IPS DF 4.7 (cell line): ENCODE results near the gene RPS19BP1.

ENCODE experiments used
- DNase-seq: peaks from one replicate; pipeline ENCODE4 v3.0.0-alpha.2; 2013; ENCODE audit warnings: low spot score; ENCODE audit errors: extremely low read depth

RPS19BP1 gene

GRCh38 chr22:39559456-39560105, 27.0 kb upstream of the RPS19BP1 start:
- DNase-seq = no peak

- DNase-seq = no peak
These were observed 26.4 kb upstream of the RPS19BP1 start for GRCh38 chr22:39558950-39559349.

- no peak for DNase-seq
These were observed 25.7 kb upstream of the RPS19BP1 start for GRCh38 chr22:39558254-39558727.

- no peak for DNase-seq
These were observed 24.7 kb upstream of the RPS19BP1 start for GRCh38 chr22:39556970-39557841.

GRCh38 chr22:39554151-39554550, 21.6 kb upstream of the RPS19BP1 start:
- DNase-seq = no peak

- no peak for DNase-seq
These were observed 20.9 kb upstream of the RPS19BP1 start for GRCh38 chr22:39553429-39553828.

GRCh38 chr22:39547587-39547947, 15.0 kb upstream of the RPS19BP1 start:
- no peak for DNase-seq

GRCh38 chr22:39546889-39547586, 14.5 kb upstream of the RPS19BP1 start:
- no peak for DNase-seq

GRCh38 chr22:39545386-39546365, 13.1 kb upstream of the RPS19BP1 start:
- DNase-seq = no peak

GRCh38 chr22:39543095-39543494, 10.5 kb upstream of the RPS19BP1 start:
- DNase-seq = no peak

- DNase-seq = no peak
These were observed 5.4 kb upstream of the RPS19BP1 start for GRCh38 chr22:39537975-39538374.

GRCh38 chr22:39536711-39537110, 4.2 kb upstream of the RPS19BP1 start:
- no peak for DNase-seq

- no peak for DNase-seq
These were observed 3.4 kb upstream of the RPS19BP1 start for GRCh38 chr22:39535831-39536449.

- no peak for DNase-seq
These were observed 2.8 kb upstream of the RPS19BP1 start for GRCh38 chr22:39535357-39535725.

- no peak for DNase-seq
These were observed 2.2 kb upstream of the RPS19BP1 start for GRCh38 chr22:39534591-39535356.

GRCh38 chr22:39534092-39534506, 1.6 kb upstream of the RPS19BP1 start:
- DNase-seq = no peak

- DNase-seq = no peak
These were observed 1.7 kb downstream of the RPS19BP1 start for GRCh38 chr22:39530692-39531331.

- no peak for DNase-seq
These were observed 2.4 kb downstream of the RPS19BP1 start for GRCh38 chr22:39530116-39530515.

GRCh38 chr22:39529487-39529851, 3.1 kb downstream of the RPS19BP1 start:
- no peak for DNase-seq
